Left lung (tissue), 10 donors: ENCODE data around the gene BARX2. TPM values are rescaled to one million over a fixed set of nuclear protein-coding genes. Genes with fewer than 3 reads are reported as not detected.

ENCODE experiments used
- ATAC-seq: fragments of 200-7000 bp; cut with Tn5 transposase; one replicate; pipeline ENCODE4 v1.9.1; 2020; ENCODE audit warnings: moderate library complexity
- DNase-seq, 4 donors: peaks; one replicate each; pipeline ENCODE4 v3.0.0-alpha.2; 2013 to 2020
- H3K27ac ChIP-seq, 2 donors: fragments of 200-600 bp; sonication (generic) in 1 of 2; one replicate each; pipeline versions ENCODE4 v1.5.0 to v1.8.0; 2020 to 2021
- H3K27me3 ChIP-seq, 2 donors: fragments of 200-600 bp; sonication (generic) in 1 of 2; one replicate each; pipeline versions ENCODE4 v1.5.0 to v1.8.0; 2020 to 2021
- H3K36me3 ChIP-seq, 2 donors: fragments of 200-600 bp; sonication (generic) in 1 of 2; one replicate each; pipeline versions ENCODE4 v1.5.0 to v1.8.0; 2020 to 2021
- H3K4me1 ChIP-seq, 2 donors: fragments of 200-600 bp; one replicate each; pipeline ENCODE4 v1.8.0; 2021
- H3K4me3 ChIP-seq, 2 donors: fragments of 200-600 bp; sonication (generic) in 1 of 2; one replicate each; pipeline versions ENCODE4 v1.5.0 to v1.8.0; 2020 to 2021; ENCODE audit warnings: mild to moderate bottlenecking in 1 of 2
- H3K9me3 ChIP-seq, 2 donors: fragments of 200-600 bp; sonication (generic) in 1 of 2; one replicate each; pipeline versions ENCODE4 v1.5.0 to v1.8.0; 2020 to 2021
- intact Hi-C, 2 donors: fragments of 100-400 bp; cut with DNase I; formaldehyde crosslinking; loops; one replicate each; pipeline versions ENCODE4 v1.11.2 to v1.14.2; 2022
- polyA plus RNA-seq, 6 donors: library from polyadenylated mRNA; unstranded; fragments of 120-200 nt; gene quantifications; one replicate each; pipeline ENCODE4 v1.2.1, GENCODE V29; 2013; ENCODE audit not compliant: insufficient read length in 6 of 6
- total RNA-seq, 2 donors: library from RNA; stranded (reverse); fragmentation: NEBNext Ultra II Directional; extraction: Animal tissue kit (Norgen Biotek cat#: 25700); gene quantifications; one replicate each; pipeline ENCODE4 v1.2.1, GENCODE V29; 2021
- TF ChIP-seq, protein P1 (sequence below), 2 donors: fragments of 200-600 bp; sonication (generic) in 1 of 2; IDR thresholded peaks; one replicate each; pipeline versions ENCODE4 v1.5.0 to v1.8.0; 2021; ENCODE audit warnings: antibody characterized with exemption in 2 of 2
- donor health status: DM: no; HTN: yes; CAD: no.
- donor health status: DM: no; HTN: no; CAD: no.

BARX2 gene
- total and polyA plus RNA-seq, 8 donors = 0.10 to 0.51 (median 0.26) TPM

DNA sequence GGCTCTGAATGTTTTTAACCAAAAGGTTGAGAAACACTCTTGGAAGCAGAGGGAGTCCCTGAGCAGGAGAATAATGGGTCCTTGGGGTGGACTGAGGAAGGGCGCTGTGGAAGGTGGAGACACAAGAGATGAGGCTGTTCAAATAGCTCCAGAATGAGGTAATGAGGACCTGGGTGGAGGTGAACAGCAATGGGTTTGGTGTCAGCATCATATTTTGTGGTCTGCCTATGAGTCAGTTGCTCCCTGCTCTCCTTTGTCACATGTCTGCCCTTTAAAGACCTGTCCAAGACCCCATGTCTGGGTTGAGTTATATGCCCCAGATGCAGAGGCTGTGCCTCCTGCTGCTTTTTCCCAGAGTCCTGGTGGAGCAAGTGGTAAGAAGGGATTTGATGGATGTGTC lies 113.6 kb downstream of the BARX2 start:
- no peak for ATAC-seq
- TF ChIP-seq, protein P1, sequence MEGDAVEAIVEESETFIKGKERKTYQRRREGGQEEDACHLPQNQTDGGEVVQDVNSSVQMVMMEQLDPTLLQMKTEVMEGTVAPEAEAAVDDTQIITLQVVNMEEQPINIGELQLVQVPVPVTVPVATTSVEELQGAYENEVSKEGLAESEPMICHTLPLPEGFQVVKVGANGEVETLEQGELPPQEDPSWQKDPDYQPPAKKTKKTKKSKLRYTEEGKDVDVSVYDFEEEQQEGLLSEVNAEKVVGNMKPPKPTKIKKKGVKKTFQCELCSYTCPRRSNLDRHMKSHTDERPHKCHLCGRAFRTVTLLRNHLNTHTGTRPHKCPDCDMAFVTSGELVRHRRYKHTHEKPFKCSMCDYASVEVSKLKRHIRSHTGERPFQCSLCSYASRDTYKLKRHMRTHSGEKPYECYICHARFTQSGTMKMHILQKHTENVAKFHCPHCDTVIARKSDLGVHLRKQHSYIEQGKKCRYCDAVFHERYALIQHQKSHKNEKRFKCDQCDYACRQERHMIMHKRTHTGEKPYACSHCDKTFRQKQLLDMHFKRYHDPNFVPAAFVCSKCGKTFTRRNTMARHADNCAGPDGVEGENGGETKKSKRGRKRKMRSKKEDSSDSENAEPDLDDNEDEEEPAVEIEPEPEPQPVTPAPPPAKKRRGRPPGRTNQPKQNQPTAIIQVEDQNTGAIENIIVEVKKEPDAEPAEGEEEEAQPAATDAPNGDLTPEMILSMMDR (IDR thresholded peaks at IDR 0.05) = no peak
- intact Hi-C loops = no loop called here

DNA sequence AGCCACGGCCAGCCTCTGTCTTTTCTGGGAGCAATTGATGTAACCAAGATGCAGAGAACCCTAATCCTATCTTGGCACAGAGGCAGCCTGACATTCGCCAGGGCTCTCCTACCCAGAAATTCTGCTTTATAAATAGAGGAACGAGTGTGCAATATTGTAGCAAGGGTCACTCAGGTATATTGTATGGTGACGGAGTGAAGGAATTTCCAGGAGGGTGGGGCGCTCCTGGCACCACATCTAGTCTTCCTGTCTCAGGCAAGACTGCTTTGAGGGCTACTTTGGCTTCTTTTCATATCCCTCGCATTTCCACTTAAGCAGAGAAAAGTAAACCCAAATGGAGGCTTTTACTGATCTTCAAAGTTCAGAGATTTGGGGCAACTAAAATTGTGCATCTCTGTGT lies 114.4 kb downstream of the BARX2 start:
- ATAC-seq (peak; percentile 34), DNase-seq (no peak)
- H3K36me3 ChIP-seq = no peaks in the 10 kb centered on the region
- H3K27ac ChIP-seq = no peak overlapping the region
- TF ChIP-seq, protein P1 (IDR thresholded peaks at IDR 0.05) = no peak
- intact Hi-C loops = no loop called here
- no peak overlapping the region for H3K4me3 ChIP-seq
- no peaks in the 10 kb centered on the region for H3K27me3 ChIP-seq
- H3K4me1 ChIP-seq = no peaks in the 10 kb centered on the region
- H3K9me3 ChIP-seq = no peaks in the 10 kb centered on the region

More for the DNA sequence above, 113.6 kb downstream of the BARX2 start:
- Histone ChIP-seq H3K27ac (no peak overlapping the region), H3K9me3 (no peaks in the 10 kb centered on the region), H3K4me1 (no peaks in the 10 kb centered on the region), H3K4me3 (no peak overlapping the region), H3K27me3 (no peaks in the 10 kb centered on the region), H3K36me3 (no peaks in the 10 kb centered on the region)
- DNase-seq = no peak

DNA sequence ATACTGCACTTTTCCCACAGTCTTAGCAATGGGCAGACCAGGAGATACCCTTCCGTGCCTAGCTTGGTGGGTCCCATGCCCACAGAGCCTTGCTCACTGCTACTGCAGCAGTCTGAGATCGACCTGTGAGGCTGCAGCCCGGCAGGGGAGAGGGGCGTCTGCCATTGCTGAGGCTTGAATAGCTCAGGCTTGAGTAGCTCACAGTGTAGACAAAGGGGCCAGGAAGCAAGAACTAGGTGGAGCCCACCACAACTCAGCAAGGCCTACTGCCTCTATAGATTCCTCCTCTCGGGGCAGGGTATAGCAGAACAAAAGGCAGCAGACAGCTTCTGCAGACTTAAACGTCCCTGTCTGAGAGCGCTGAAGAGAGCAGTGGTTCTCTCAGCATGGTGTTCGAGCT lies 118.1 kb downstream of the BARX2 start:
- TF ChIP-seq, protein P1 (IDR thresholded peaks at IDR 0.05) = no peak
- H3K27ac ChIP-seq = no peak overlapping the region
- ATAC-seq (no peak), DNase-seq (no peak)
- intact Hi-C loops = no loop called here
- no peak overlapping the region for H3K4me3 ChIP-seq
- H3K36me3 ChIP-seq = no peaks in the 10 kb centered on the region
- no peaks in the 10 kb centered on the region for H3K4me1 ChIP-seq
- no peaks in the 10 kb centered on the region for H3K9me3 ChIP-seq
- H3K27me3 ChIP-seq = no peaks in the 10 kb centered on the region

Other genes with a start within 250 kb of the BARX2 start
- gene ARHGAP32, start 183.5 kb upstream of the BARX2 start, total RNA-seq = 10 to 100 TPM; 18.1 to 19.8 TPM
- 10 to 100 TPM; 15.2 to 18.2 (median 16.5) TPM for gene ARHGAP32, start 183.5 kb upstream of the BARX2 start, polyA plus RNA-seq